ENCODE data around the gene PLEKHG3. TPM values are rescaled to one million over a fixed set of nuclear protein-coding genes. Genes with fewer than 3 reads are reported as not detected.

The PLEKHG3 gene
- total and polyA plus RNA-seq, 2 of the 13 experiments (the other 11 are each of a cell fraction or from before 2014, with no cell fraction given), result 7.1 to 9.8 TPM

GRCh38 chr14:64696355-64696857 is 7.8 kb upstream of the PLEKHG3 start:
- ATAC-seq (no peak), FAIRE-seq (no peak), DNase-seq (ENCODE audit: low spot score) (no peak)
- intact Hi-C loops (cut with micrococcal nuclease; ENCODE audit: unreplicated experiment), result no loop called here
- Histone ChIP-seq H3K79me2 (ENCODE audit: insufficient read depth, low read length) (no peaks in the 10 kb centered on the region), H3K9me3 (ENCODE audit: low read length) (no peaks in the 10 kb centered on the region), H3K27ac (ENCODE audit: extremely low read length, insufficient read depth, low read length) (no peak overlapping the region), H3K4me1 (ENCODE audit: insufficient read depth, low read length) (no peaks in the 10 kb centered on the region), H3K36me3 (replicated peaks in 1 of 2; ENCODE audit: control insufficient read depth in 1 of 2, insufficient read depth in 2 of 2, low read length in 2 of 2) (no peaks in the 10 kb centered on the region), H3K4me2 (ENCODE audit: low read depth, low read length) (no peak overlapping the region), H4K20me1 (ENCODE audit: insufficient read depth, low read length) (no peaks in the 10 kb centered on the region), H2AFZ (ENCODE audit: low read length) (no peak overlapping the region), H3K9ac (ENCODE audit: insufficient read depth, low read depth, low read length) (no peak overlapping the region), H3K4me3 (replicated peaks in 1 of 3; ENCODE audit: insufficient read depth in 1 of 3, low read depth in 2 of 3, low read length in 3 of 3) (no peak overlapping the region), H3K27me3 (ENCODE audit: control insufficient read depth in 1 of 2, insufficient read depth in 2 of 2, low read length in 2 of 2) (peaks cover 3 to 23% of the 10 kb centered on the region in 2 experiments; a peak in 3 of 5 replicates)
- 22% methylated on average over 4 of the region's 4 CpGs for WGBS (ENCODE audit: low lambda C conversion rate)
- in situ Hi-C loops (cut with HindIII; ENCODE audit: extremely low pct_ligation_motif_present, low pct_unique_long_range_greater_than_20kb), result no loop called here
- ChIA-PET POLR2A (no interaction called here), CTCF (ENCODE audit: low intra/inter-chr PET ratio, low total read pairs) (no interaction called here)
- TF ChIP-seq ZNF556 (CRISPR knock-in tag; IDR thresholded peaks at IDR 0.05; ENCODE audit: borderline replicate concordance), result no peak
- TF ChIP-seq ZNF768 (CRISPR knock-in tag; IDR thresholded peaks at IDR 0.05), result no peak
- TF ChIP-seq MIER2 (CRISPR knock-in tag; IDR thresholded peaks at IDR 0.05), result no peak
- no peak for TF ChIP-seq GABPA (IDR thresholded peaks at IDR 0.05; ENCODE audit: low read depth, low read length)
- TF ChIP-seq GABPA (CRISPR knock-in tag; IDR thresholded peaks at IDR 0.05; ENCODE audit: low read depth), result no peak
- TF ChIP-seq HNF4A (CRISPR knock-in tag; IDR thresholded peaks at IDR 0.05), result no peak
- no peak for TF ChIP-seq ZNF296 (CRISPR knock-in tag; conservative IDR thresholded peaks at IDR 0.05)
- no peak for TF ChIP-seq SNAPC4 (CRISPR knock-in tag; IDR thresholded peaks at IDR 0.05)
- TF ChIP-seq ZNF549 (CRISPR knock-in tag; IDR thresholded peaks at IDR 0.05), result no peak
- TF ChIP-seq IKZF1 (IDR thresholded peaks at IDR 0.05), result no peak
- TF ChIP-seq ZNF724P (CRISPR knock-in tag; IDR thresholded peaks at IDR 0.05; ENCODE audit: borderline replicate concordance), result no peak
- no peak for TF ChIP-seq ZSCAN9 (CRISPR knock-in tag; IDR thresholded peaks at IDR 0.05; ENCODE audit: borderline replicate concordance)
- TF ChIP-seq ZNF414 (CRISPR knock-in tag; IDR thresholded peaks at IDR 0.05), result no peak
- no peak for TF ChIP-seq ARID2 (CRISPR knock-in tag; IDR thresholded peaks at IDR 0.05; ENCODE audit: borderline replicate concordance)
- no peak for TF ChIP-seq ZMAT5 (CRISPR knock-in tag; IDR thresholded peaks at IDR 0.05; ENCODE audit: borderline replicate concordance, low read depth)
- TF ChIP-seq ZNF746 (CRISPR knock-in tag; IDR thresholded peaks at IDR 0.05), result no peak
- TF ChIP-seq ZNF124 (CRISPR knock-in tag; IDR thresholded peaks at IDR 0.05), result no peak
- no peak for TF ChIP-seq ZC3H13 (CRISPR knock-in tag; IDR thresholded peaks at IDR 0.05)
- TF ChIP-seq ZNF12 (CRISPR knock-in tag; IDR thresholded peaks at IDR 0.05), result no peak
- TF ChIP-seq ZNF691 (CRISPR knock-in tag; IDR thresholded peaks at IDR 0.05; ENCODE audit: borderline replicate concordance, low read depth), result no peak
- BruUV-seq (replicated peaks), result no TSS peak
